NCI-H524 (cell line): Measurements from ENCODE around the gene DERL3.

Experiments
- DNase-seq, 2 experiments: peaks; one replicate each; lab custom pipeline; 2025; lab: John Stamatoyannopoulos, UW

The DERL3 gene

GRCh38 chr22:23847310-23847920 lies 8.6 kb upstream of the DERL3 start:
- no peak for DNase-seq

GRCh38 chr22:23846081-23846469 lies 7.3 kb upstream of the DERL3 start:
- no peak for DNase-seq

GRCh38 chr22:23845265-23846080 lies 6.7 kb upstream of the DERL3 start:
- no peak for DNase-seq

GRCh38 chr22:23844739-23845202 lies 6.0 kb upstream of the DERL3 start:
- DNase-seq: no peak

- no peak for DNase-seq
Observed at GRCh38 chr22:23842599-23842998, 3.8 kb upstream of the DERL3 start.

GRCh38 chr22:23841736-23842445 lies 3.1 kb upstream of the DERL3 start:
- DNase-seq: no peak

- no peak for DNase-seq
Observed at GRCh38 chr22:23841292-23841691, 2.5 kb upstream of the DERL3 start.

- no peak for DNase-seq
Observed at GRCh38 chr22:23840026-23840425, 1.2 kb upstream of the DERL3 start.

GRCh38 chr22:23837911-23838680 lies 710 bp downstream of the DERL3 start:
- DNase-seq: no peak

- no peak for DNase-seq
Observed at GRCh38 chr22:23837496-23837859, 1.3 kb downstream of the DERL3 start.

- no peak for DNase-seq
Observed at GRCh38 chr22:23836692-23837495, 1.9 kb downstream of the DERL3 start.

GRCh38 chr22:23836281-23836680 lies 2.5 kb downstream of the DERL3 start:
- no peak for DNase-seq

GRCh38 chr22:23835484-23836144 lies 3.2 kb downstream of the DERL3 start:
- DNase-seq: no peak

- peak; percentile 8 to 22 for DNase-seq
Observed at GRCh38 chr22:23834793-23835483, 3.9 kb downstream of the DERL3 start.

GRCh38 chr22:23834406-23834792 lies 4.4 kb downstream of the DERL3 start:
- no peak for DNase-seq

GRCh38 chr22:23833911-23834317 lies 4.9 kb downstream of the DERL3 start:
- DNase-seq: no peak

GRCh38 chr22:23833017-23833751 lies 5.6 kb downstream of the DERL3 start:
- no peak for DNase-seq

GRCh38 chr22:23832226-23833016 lies 6.4 kb downstream of the DERL3 start:
- no peak for DNase-seq

- DNase-seq: no peak
Observed at GRCh38 chr22:23831781-23832180, 7.0 kb downstream of the DERL3 start.
